CD1c-positive myeloid dendritic cell (primary cell): ENCODE data around the gene PCBP3.
"Not testable (repeated sequence)": the region's sequence is repeated elsewhere in the genome, so short reads cannot be mapped to it uniquely, and the experiment has no call there.

Source experiments
- DNase-seq: peaks from one replicate; pipeline ENCODE4 v3.0.0-alpha.2; 2016; ENCODE audit errors: extremely low spot score

Gene PCBP3

GRCh38 chr21:45678790-45679189 is 35.3 kb downstream of the PCBP3 start:
- not testable (repeated sequence) for DNase-seq

- no peak for DNase-seq
Observed at GRCh38 chr21:45680215-45680614, 36.7 kb downstream of the PCBP3 start.

GRCh38 chr21:45695086-45695485 is 51.6 kb downstream of the PCBP3 start:
- no peak for DNase-seq

- DNase-seq: no peak
Observed at GRCh38 chr21:45698493-45699184, 55.1 kb downstream of the PCBP3 start.

- DNase-seq: no peak
Observed at GRCh38 chr21:45699251-45699942, 55.9 kb downstream of the PCBP3 start.

- no peak for DNase-seq
Observed at GRCh38 chr21:45699966-45700365, 56.4 kb downstream of the PCBP3 start.

GRCh38 chr21:45700461-45700860 is 56.9 kb downstream of the PCBP3 start:
- no peak for DNase-seq

- DNase-seq: no peak
Observed at GRCh38 chr21:45704311-45705108, 61.0 kb downstream of the PCBP3 start.

- no peak for DNase-seq
Observed at GRCh38 chr21:45706299-45706698, 62.8 kb downstream of the PCBP3 start.

- peak; percentile 26 for DNase-seq
Observed at GRCh38 chr21:45709173-45709572, 65.6 kb downstream of the PCBP3 start.

GRCh38 chr21:45709696-45710268 is 66.3 kb downstream of the PCBP3 start:
- DNase-seq: no peak

GRCh38 chr21:45710306-45710705 is 66.8 kb downstream of the PCBP3 start:
- not testable (repeated sequence) for DNase-seq

- no peak for DNase-seq
Observed at GRCh38 chr21:45713613-45714012, 70.1 kb downstream of the PCBP3 start.

- no peak for DNase-seq
Observed at GRCh38 chr21:45715441-45715840, 71.9 kb downstream of the PCBP3 start.

GRCh38 chr21:45718413-45718812 is 74.9 kb downstream of the PCBP3 start:
- DNase-seq: no peak

- DNase-seq: no peak
Observed at GRCh38 chr21:45719177-45719802, 75.8 kb downstream of the PCBP3 start.

GRCh38 chr21:45720204-45720603 is 76.7 kb downstream of the PCBP3 start:
- not testable (repeated sequence) for DNase-seq

GRCh38 chr21:45721671-45722070 is 78.1 kb downstream of the PCBP3 start:
- no peak for DNase-seq

GRCh38 chr21:45723049-45723958 is 79.8 kb downstream of the PCBP3 start:
- DNase-seq: no peak

GRCh38 chr21:45724345-45724961 is 80.9 kb downstream of the PCBP3 start:
- no peak for DNase-seq
